Measurements from ENCODE around the gene PLAC8.
"Not testable (repeated sequence)": the region's sequence is repeated elsewhere in the genome, so short reads cannot be mapped to it uniquely, and the experiment has no call there.

Gene PLAC8

GRCh38 chr4:83112231-83112630 lies 2.3 kb downstream of the PLAC8 start:
- no peak for DNase-seq (ENCODE audit: low spot score)

- not testable (repeated sequence) for DNase-seq (ENCODE audit: low spot score)
Observed at GRCh38 chr4:83111751-83112141, 2.8 kb downstream of the PLAC8 start.

GRCh38 chr4:83110970-83111750 lies 3.4 kb downstream of the PLAC8 start:
- no peak for DNase-seq (ENCODE audit: low spot score)

- DNase-seq (ENCODE audit: low spot score), result peak; percentile 88
Observed at GRCh38 chr4:83110223-83110945, 4.1 kb downstream of the PLAC8 start.

GRCh38 chr4:83109480-83110222 lies 4.9 kb downstream of the PLAC8 start:
- peak; percentile 48 for DNase-seq (ENCODE audit: low spot score)

- DNase-seq (ENCODE audit: low spot score), result no peak
Observed at GRCh38 chr4:83108101-83108861, 6.2 kb downstream of the PLAC8 start.

- DNase-seq (ENCODE audit: low spot score), result no peak
Observed at GRCh38 chr4:83107631-83108030, 6.9 kb downstream of the PLAC8 start.

GRCh38 chr4:83104991-83105390 lies 9.5 kb downstream of the PLAC8 start:
- DNase-seq (ENCODE audit: low spot score), result no peak

GRCh38 chr4:83096397-83096796 lies 18.1 kb downstream of the PLAC8 start:
- DNase-seq (ENCODE audit: low spot score), result no peak

GRCh38 chr4:83093060-83093640 lies 21.4 kb downstream of the PLAC8 start:
- DNase-seq (ENCODE audit: low spot score), result no peak

- no peak for DNase-seq (ENCODE audit: low spot score)
Observed at GRCh38 chr4:83089410-83090157, 24.9 kb downstream of the PLAC8 start.

- not testable (repeated sequence) for DNase-seq (ENCODE audit: low spot score)
Observed at GRCh38 chr4:83084956-83085355, 29.6 kb downstream of the PLAC8 start.

GRCh38 chr4:83083925-83084475 lies 30.5 kb downstream of the PLAC8 start:
- DNase-seq (ENCODE audit: low spot score), result no peak

- DNase-seq (ENCODE audit: low spot score), result no peak
Observed at GRCh38 chr4:83082777-83083176, 31.8 kb downstream of the PLAC8 start.

GRCh38 chr4:83080561-83080960 lies 34.0 kb downstream of the PLAC8 start:
- DNase-seq (ENCODE audit: low spot score), result no peak

GRCh38 chr4:83075311-83076095 lies 39.0 kb downstream of the PLAC8 start:
- DNase-seq (ENCODE audit: low spot score), result no peak

GRCh38 chr4:83074783-83075182 lies 39.7 kb downstream of the PLAC8 start:
- DNase-seq (ENCODE audit: low spot score), result not testable (repeated sequence)

GRCh38 chr4:83074086-83074704 lies 40.3 kb downstream of the PLAC8 start:
- peak; percentile 83 for DNase-seq (ENCODE audit: low spot score)

GRCh38 chr4:83071116-83071515 lies 43.4 kb downstream of the PLAC8 start:
- no peak for DNase-seq (ENCODE audit: low spot score)

Data from RKO (cell line).